Measurements from ENCODE around the gene HTR1B. TPM values are rescaled to one million over a fixed set of nuclear protein-coding genes. Genes with fewer than 3 reads are reported as not detected.

Gene HTR1B
- total RNA-seq, 2 donors from 2014 or later: 2.8 TPM; not detected in 1

- Histone ChIP-seq H3K4me3 (no peak overlapping the region), H3K9me3 (no peaks in the 10 kb centered on the region), H3K36me3 (no peaks in the 10 kb centered on the region), H3K4me1 (replicated peaks) (no peaks in the 10 kb centered on the region), H3K27me3 (replicated peaks; ENCODE audit: insufficient read depth) (no peaks in the 10 kb centered on the region), H3K27ac (no peak overlapping the region)
- TF ChIP-seq, protein P1, sequence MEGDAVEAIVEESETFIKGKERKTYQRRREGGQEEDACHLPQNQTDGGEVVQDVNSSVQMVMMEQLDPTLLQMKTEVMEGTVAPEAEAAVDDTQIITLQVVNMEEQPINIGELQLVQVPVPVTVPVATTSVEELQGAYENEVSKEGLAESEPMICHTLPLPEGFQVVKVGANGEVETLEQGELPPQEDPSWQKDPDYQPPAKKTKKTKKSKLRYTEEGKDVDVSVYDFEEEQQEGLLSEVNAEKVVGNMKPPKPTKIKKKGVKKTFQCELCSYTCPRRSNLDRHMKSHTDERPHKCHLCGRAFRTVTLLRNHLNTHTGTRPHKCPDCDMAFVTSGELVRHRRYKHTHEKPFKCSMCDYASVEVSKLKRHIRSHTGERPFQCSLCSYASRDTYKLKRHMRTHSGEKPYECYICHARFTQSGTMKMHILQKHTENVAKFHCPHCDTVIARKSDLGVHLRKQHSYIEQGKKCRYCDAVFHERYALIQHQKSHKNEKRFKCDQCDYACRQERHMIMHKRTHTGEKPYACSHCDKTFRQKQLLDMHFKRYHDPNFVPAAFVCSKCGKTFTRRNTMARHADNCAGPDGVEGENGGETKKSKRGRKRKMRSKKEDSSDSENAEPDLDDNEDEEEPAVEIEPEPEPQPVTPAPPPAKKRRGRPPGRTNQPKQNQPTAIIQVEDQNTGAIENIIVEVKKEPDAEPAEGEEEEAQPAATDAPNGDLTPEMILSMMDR (IDR thresholded peaks at IDR 0.05): no peak
- no peak for TF ChIP-seq POLR2A (IDR thresholded peaks at IDR 0.05)
- no peak for TF ChIP-seq POLR2AphosphoS5 (IDR thresholded peaks at IDR 0.05)
- intact Hi-C loops (cut with DNase I): no loop called here
- DNase-seq (ENCODE audit: low spot score): no peak
- 88% methylated on average over 2 of the region's 2 CpGs for WGBS
These were observed 46.5 kb downstream of the HTR1B start for GRCh38 chr6:77416839-77417238.

GRCh38 chr6:77415706-77416105 lies 47.6 kb downstream of the HTR1B start:
- Histone ChIP-seq H3K4me1 (replicated peaks) (no peaks in the 10 kb centered on the region), H3K27me3 (replicated peaks; ENCODE audit: insufficient read depth) (no peaks in the 10 kb centered on the region), H3K9me3 (no peaks in the 10 kb centered on the region), H3K27ac (no peak overlapping the region), H3K4me3 (no peak overlapping the region), H3K36me3 (no peaks in the 10 kb centered on the region)
- no peak for DNase-seq (ENCODE audit: low spot score)
- 79% methylated on average over 2 of the region's 2 CpGs for WGBS
- intact Hi-C loops (cut with DNase I): no loop called here
- TF ChIP-seq POLR2A (IDR thresholded peaks at IDR 0.05) (no peak), POLR2AphosphoS5 (IDR thresholded peaks at IDR 0.05) (no peak)
- TF ChIP-seq, protein P1 (IDR thresholded peaks at IDR 0.05): no peak

Other genes starting within 250 kb of the HTR1B start
- 1 to 10 TPM in 1 of 2 donors, not detected in 1; 3.0 TPM for gene MEI4, start 189.5 kb upstream of the HTR1B start, total RNA-seq

Measured in prostate gland (tissue), 2 donors.